GM21723 (cell line): ENCODE data around the gene ACIN1.

Experiments used
- ATAC-seq: cut with Tn5 transposase; IDR thresholded peaks from one replicate; pipeline ENCODE4 v1.9.1; 2021; ENCODE audit warnings: mild to moderate bottlenecking, moderate library complexity; ENCODE audit not compliant: unreplicated experiment

ACIN1 gene

GRCh38 chr14:23045419-23046357, 49.2 kb downstream of the ACIN1 start:
- no peak for ATAC-seq

- no peak for ATAC-seq
Measured at GRCh38 chr14:23044840-23045239, 50.1 kb downstream of the ACIN1 start.

GRCh38 chr14:23043754-23044153, 51.2 kb downstream of the ACIN1 start:
- ATAC-seq, result no peak

- no peak for ATAC-seq
Measured at GRCh38 chr14:23043145-23043544, 51.8 kb downstream of the ACIN1 start.

GRCh38 chr14:23042162-23042965, 52.6 kb downstream of the ACIN1 start, which contains the start of gene PSMB11:
Gene PSMB11 (plus strand): TSS chr14:23042212. CDS start chr14:23042226, 14 bp downstream.
- ATAC-seq, result no peak

GRCh38 chr14:23041729-23042128, 53.2 kb downstream of the ACIN1 start:
- ATAC-seq, result no peak

- ATAC-seq, result no peak
Measured at GRCh38 chr14:23040100-23040499, 54.8 kb downstream of the ACIN1 start.

GRCh38 chr14:23035303-23036144, 59.4 kb downstream of the ACIN1 start:
- ATAC-seq, result no peak

- ATAC-seq, result peak; percentile 98
Measured at GRCh38 chr14:23034498-23035302, 60.2 kb downstream of the ACIN1 start, which contains the start of gene PSMB5. Gene PSMB5 (minus strand): TSS chr14:23034900. CDS start chr14:23034881, 19 bp downstream.

- ATAC-seq, result peak; percentile 17
Measured at GRCh38 chr14:23033801-23034497, 61.0 kb downstream of the ACIN1 start.

- ATAC-seq, result no peak
Measured at GRCh38 chr14:23033251-23033727, 61.6 kb downstream of the ACIN1 start.

GRCh38 chr14:23030936-23031335, 64.0 kb downstream of the ACIN1 start:
- ATAC-seq, result no peak

- no peak for ATAC-seq
Measured at GRCh38 chr14:23028799-23029198, 66.1 kb downstream of the ACIN1 start.

GRCh38 chr14:23025151-23025814, 69.7 kb downstream of the ACIN1 start:
- ATAC-seq, result no peak

- ATAC-seq, result no peak
Measured at GRCh38 chr14:23024612-23025075, 70.3 kb downstream of the ACIN1 start.

- no peak for ATAC-seq
Measured at GRCh38 chr14:23023795-23024152, 71.2 kb downstream of the ACIN1 start.

- ATAC-seq, result no peak
Measured at GRCh38 chr14:23023022-23023794, 71.7 kb downstream of the ACIN1 start.
